ENCODE results near the gene UGDH.

GRCh38 chr4:39456946-39457763 is 70.1 kb downstream of the UGDH start:
- TF ChIP-seq POLR2A (IDR thresholded peaks at IDR 0.05) (no peak), CTCF (IDR thresholded peaks at IDR 0.05) (no peak), POLR2AphosphoS5 (IDR thresholded peaks at IDR 0.05) (no peak)

All from breast epithelium (tissue), 3 donors.